ENCODE data around the gene ERAS.
"Not testable (repeated sequence)": the region's sequence is repeated elsewhere in the genome, so short reads cannot be mapped to it uniquely, and the experiment has no call there.

The ERAS gene

GRCh38 chrX:48833542-48834138 lies 7.3 kb downstream of the ERAS start:
- no peak for DNase-seq

DNA sequence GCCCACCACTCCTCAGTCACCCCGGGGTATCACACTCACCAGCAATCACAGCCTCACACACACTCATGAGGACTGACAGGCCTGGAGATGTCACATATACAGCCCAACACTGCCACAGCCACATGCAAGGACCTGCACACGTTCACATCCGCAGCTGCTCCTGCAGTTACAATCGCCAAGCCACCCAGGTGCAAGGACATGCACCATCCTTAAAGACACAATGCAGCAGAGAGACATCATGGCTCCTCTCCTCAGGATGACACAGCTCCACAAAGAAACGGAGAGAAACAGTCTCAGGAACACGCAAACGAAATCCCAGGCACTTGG lies 8.0 kb downstream of the ERAS start:
- DNase-seq: no peak

- peak; percentile 65 for DNase-seq
Observed at GRCh38 chrX:48835524-48836329, 9.4 kb downstream of the ERAS start, which contains the start of gene PCSK1N. Gene PCSK1N, minus strand, starts transcription at chrX:48835610. Its CDS starts 78 bp downstream, at chrX:48835532.

GRCh38 chrX:48839686-48840085 lies 13.4 kb downstream of the ERAS start:
- DNase-seq: no peak

- no peak for DNase-seq
Observed at GRCh38 chrX:48848847-48849246, 22.5 kb downstream of the ERAS start.

- DNase-seq: no peak
Observed at GRCh38 chrX:48852857-48853256, 26.5 kb downstream of the ERAS start.

DNA sequence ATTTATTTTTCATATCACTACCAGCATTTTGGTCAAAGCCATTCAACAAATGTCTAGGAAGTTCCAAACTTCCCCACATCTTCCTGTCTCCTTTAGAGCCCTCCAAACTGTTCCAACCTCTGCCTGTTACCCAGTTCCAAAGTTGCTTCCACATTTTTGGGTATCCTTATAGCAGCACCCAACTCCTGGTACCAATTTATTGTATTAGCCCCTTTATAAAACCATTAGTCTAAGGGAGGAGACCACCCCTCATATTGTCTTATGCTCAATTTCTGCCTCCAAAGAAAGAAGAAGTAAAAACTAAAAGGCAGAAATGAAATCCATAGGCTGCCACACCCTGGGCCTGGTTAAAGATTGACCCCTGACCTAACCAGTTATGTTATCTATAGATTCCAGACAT lies 27.2 kb downstream of the ERAS start:
- DNase-seq: not testable (repeated sequence)

- DNase-seq: not testable (repeated sequence)
Observed at GRCh38 chrX:48854121-48854804, 27.9 kb downstream of the ERAS start.

DNA sequence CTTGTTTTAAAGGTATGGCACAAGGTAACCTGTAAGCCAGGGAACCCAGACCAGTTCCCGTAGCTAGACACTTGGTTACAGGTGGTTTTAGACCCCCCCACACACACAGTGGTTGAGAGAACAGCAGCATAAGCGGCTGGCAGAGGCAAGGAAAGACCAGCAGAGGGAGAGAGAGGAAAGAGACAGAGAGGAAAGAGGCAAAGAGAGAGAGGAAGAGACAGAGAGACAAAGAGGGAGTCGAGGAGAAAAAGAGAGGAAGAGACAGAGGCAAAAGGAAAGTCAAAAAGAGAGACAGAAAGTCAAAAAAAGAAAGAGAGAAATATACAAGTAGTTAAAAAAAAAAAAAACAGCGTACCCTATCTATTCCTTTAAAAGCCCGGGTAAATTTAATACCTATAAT lies 28.6 kb downstream of the ERAS start:
- DNase-seq: no peak

GRCh38 chrX:48864210-48864609 lies 37.9 kb downstream of the ERAS start:
- no peak for DNase-seq

GRCh38 chrX:48872017-48872416 lies 45.7 kb downstream of the ERAS start:
- DNase-seq: not testable (repeated sequence)

GRCh38 chrX:48876944-48877343 lies 50.6 kb downstream of the ERAS start:
- not testable (repeated sequence) for DNase-seq

Measured in CD4-positive, alpha-beta T cell treated with Interleukin-6 for 4 hours (primary cell).